A172 (cell line): ENCODE results near the gene TUBD1. TPM values are rescaled to one million over a fixed set of nuclear protein-coding genes. Genes with fewer than 3 reads are reported as not detected.
"Not testable (repeated sequence)": the region's sequence is repeated elsewhere in the genome, so short reads cannot be mapped to it uniquely, and the experiment has no call there.

Experiments
- DNase-seq: peaks from one replicate; pipeline ENCODE4 v3.0.0-alpha.2; 2015; ENCODE audit warnings: low spot score
- total RNA-seq: library from RNA; depleted of rRNA; stranded (reverse); fragments of >200 nt; shearing (Covaris generic); gene quantifications from 2 replicates; pipeline ENCODE4 v1.2.3, GENCODE V29; 2014

TUBD1 gene
- total RNA-seq, 1 experiment from 2014 or later = 19.2 TPM

DNA sequence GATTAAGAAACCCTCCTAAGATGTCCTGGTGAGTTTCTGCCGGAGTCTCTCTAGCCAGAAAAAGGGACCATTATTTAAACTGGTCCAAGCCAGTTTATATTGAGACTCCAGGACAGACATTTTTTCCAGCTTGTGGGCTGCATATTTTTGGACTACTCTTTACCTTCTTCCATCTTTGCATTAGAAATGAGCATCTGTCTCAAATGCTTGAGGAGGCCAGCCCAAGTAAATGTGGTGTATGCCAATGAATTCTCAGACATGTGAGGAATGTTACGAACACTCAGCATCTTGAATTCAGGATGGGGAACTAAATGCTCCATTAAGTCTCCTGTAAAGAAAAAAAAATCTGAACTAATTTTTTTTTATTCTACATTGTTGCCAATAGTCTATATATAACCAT is 18.4 kb downstream of the TUBD1 start:
- DNase-seq = no peak

DNA sequence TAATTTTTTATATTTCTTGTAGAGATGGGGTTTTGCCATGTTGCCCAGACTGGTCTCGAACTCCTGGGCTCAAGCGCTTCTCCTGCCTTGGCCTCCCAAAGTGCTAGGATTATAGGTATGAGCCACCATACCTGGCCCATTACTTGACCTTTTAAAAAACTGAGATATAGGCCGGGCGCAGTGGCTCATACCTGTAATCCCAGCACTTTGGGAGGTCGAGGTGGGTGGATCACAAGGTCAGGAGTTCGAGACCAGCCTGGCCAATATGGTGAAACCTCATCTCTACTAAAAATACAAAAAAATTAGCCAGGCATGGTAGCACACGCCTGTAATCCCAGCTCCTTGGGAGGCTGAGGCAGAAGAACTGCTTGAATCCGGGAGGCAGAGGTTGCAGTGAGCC is 19.3 kb downstream of the TUBD1 start:
- not testable (repeated sequence) for DNase-seq

DNA sequence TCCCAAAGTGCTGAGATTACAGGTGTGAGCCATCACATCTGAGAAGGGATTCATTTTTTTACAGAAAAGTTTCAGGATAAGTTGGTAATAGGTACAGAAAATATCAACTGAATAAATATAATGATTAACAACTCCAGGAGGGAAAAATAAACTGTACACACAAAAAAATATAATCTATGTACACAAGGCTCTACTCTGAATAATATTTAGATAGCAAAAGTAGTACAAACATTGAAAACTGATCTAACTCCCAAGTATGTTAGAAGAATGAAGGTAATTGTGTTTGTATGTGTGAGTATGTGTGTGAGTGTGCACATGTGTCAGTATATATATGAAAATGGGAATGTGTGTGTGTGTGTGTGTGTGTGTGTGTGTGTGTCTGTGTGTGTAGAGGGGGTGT is 20.4 kb downstream of the TUBD1 start:
- no peak for DNase-seq

DNA sequence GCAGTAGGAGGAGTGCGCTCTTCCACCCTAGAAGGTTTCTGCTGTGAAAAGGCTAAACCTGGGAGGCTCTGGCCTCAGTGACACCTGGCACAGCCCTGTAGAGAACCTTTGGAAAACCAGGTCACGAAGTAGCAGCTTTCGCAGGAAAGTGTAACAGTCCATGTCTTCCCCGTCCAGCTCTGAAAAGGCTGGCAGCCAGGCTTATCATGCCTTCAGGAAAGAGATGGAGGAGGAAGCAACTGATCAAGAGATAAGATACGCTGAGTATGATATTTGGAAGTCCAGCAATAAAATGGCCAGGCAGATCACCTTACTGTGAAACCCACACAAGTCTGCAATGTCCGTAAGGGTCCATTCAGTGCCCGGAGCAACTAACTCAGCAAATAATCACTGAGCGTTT is 22.3 kb downstream of the TUBD1 start:
- no peak for DNase-seq

DNA sequence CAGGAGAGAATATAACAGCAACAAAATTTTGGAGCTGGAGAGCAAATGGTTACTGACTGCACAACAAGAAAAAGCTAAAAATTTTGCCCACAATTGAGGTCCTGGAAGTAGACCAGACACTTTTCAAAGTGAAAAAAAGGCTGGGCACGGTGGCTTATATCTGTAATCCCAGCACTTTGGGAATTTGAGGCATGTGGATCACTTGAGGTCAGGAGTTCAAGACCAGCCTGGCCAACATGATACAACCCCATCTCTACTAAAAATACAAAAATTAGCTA is 22.9 kb downstream of the TUBD1 start:
- no peak for DNase-seq

DNA sequence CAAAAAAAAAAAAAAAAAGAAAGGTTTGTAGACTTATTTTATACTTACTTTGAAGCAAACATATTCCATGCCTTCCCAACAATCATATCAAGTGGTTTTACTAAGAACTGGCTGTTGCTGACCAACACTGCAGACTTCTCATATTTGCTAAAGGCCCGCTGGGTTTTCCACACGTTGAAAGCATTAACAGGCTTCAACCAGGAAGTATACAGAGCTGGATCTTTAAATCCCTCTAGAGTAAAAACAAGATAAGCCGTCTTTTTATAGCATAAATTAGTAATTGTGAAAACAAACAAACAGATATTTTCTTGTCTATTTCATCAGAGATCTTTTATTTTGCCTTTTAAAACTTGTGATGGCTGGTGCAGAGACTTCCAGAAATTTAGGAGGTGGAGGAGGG is 29.1 kb downstream of the TUBD1 start:
- no peak for DNase-seq

DNA sequence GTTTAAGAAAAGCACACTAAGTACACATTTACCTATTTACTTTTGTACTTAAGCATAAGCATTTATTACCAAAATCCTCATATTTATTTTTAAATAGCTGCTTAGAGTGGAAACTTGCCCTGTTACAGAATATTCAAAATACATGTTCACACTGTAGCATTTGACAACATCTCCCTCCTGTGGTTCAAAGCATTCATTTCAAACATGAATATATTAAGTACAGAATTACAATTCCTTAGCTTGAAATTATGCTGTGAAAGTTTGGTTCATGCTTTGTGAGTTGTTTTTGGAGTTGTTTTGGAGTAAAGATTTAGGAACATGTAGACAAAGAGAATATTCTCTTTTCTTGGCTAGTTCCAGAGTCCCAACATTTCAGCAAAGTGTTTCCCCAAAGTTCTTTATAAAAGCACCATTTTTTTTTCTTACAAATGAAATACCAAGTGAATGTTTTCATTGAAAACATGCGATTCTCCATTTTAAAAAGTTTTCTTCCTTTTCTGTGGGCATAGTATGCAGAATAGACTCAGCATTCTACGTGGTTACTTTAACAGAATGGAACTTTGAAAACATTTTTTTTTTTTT is 33.2 kb downstream of the TUBD1 start:
- peak; percentile 65 for DNase-seq

DNA sequence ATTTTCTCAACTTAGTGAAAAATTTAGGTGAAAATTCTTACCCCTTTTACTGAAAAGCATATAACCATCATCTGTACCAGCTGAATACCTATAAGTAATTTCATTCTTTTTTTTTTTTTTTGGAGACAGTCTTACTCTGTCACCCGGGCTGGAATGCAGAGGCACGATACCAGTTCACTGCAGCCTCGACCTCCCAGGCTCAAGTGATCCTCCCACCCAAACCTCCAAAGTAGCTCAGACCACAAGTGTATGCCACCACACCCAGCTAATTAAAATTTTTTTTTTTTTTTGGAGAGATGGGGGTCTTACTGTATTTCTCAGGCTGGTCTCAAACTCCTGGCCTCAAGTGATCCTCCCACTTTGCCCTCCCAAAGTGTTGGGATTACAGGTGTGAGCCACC is 33.8 kb downstream of the TUBD1 start:
- no peak for DNase-seq

DNA sequence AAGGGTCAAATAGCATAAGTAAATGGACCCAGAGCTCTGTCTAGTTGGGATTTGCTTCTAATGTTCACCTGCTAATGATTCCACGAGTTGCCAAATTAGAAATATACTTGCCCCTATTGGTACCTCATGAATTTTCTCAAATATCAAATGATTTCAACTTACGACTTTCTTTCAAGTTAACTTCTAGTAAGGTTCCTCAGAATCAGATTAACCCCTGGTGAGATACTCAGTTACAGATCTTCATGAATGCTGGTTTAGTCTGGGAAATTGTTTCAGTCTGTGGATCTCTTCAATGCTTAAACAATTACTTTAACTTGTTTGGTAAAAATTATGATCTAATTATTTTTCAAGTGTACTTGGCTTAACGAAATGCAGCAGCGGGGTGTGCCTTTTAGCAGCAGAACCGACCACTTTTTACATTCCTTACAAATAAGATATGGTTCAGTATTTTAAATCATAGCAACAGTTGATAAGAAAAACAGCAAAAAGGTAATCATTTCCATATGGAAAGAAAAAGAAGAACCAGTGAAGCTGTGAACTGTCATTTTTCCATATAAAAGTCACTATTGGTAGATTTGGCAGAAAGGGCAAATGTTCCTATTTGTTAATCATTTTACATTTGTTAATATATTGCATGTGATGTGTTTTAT is 34.5 kb downstream of the TUBD1 start:
- DNase-seq = no peak

DNA sequence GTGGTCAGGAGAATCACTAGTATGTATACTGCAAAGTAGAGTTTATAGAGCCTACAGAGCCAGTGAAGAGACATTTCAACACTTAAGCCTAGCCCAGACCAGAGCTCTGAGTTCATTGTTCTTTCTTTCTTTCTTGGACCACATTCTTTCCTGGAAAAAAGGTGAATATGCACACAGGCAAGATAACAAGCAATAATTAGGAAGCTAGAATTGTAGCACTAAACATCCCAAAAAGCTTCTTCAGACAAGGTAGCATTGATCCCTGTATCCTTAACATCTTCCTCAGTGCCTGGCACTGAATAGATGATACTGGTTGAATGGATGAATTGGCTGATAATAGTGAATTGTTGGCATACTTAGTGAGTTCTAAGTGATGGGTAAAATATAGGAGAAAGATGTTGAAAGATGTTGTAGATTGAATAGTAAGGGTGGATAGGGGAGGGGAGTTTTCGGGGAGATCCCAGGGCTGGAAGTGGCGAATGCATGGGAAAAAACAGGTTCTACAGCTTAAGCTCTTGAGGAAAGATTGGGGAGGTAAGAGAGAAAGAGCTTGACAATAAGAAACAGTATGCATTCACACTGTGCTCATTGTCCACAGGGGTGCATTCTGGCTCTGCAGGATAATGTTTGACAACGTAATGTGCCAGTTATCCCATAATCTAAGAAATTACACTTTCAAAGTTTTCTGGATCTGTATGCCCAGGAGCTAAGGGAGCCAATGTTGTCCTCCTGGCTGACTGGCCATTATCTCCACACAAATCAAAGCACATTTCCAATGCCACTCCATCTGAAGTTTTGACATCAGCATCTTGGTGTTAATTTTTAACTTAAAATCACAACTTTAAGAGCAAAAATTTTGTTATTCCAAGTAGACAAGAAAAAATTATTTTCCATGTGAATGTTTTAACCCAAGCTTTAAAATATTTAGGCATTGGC is 35.6 kb downstream of the TUBD1 start:
- DNase-seq = no peak

DNA sequence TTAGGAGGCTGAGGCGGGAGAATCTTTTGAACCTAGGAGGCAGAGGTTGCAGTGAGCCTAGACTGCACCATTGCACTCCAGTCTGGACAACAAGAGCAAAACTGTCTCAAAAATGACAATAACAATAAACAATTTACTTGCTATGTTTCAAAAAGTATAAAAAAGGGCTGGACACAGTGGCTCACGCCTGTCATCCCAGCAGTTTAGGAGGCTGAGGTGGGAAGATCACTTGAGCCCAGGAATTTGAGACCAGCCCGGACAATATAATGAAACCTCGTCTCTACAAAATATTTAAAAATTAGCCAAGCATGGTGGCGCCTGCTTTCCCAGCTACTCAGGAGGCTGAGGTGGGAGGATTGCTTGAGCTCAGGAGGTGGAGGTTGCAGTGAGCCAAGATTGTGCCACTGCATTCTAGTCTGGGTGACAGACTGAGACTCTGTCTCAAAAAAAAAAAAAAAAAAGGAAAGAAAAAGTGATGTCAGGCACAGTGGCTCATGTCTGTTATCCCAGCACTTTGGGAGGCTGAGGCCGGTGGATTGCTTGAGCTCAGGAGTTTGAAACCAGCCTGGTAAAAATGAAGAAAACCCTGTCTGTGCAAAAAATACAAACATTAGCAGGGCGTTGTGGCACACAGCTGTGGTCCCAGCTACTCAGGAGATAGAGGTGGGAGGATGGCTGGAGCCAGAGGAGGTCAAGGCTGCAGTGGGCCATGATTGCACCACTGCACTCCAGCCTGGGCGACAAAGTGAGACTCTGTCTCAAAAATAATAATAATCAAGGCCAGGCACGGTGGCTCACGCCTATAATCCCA is 38.6 kb downstream of the TUBD1 start:
- not testable (repeated sequence) for DNase-seq

DNA sequence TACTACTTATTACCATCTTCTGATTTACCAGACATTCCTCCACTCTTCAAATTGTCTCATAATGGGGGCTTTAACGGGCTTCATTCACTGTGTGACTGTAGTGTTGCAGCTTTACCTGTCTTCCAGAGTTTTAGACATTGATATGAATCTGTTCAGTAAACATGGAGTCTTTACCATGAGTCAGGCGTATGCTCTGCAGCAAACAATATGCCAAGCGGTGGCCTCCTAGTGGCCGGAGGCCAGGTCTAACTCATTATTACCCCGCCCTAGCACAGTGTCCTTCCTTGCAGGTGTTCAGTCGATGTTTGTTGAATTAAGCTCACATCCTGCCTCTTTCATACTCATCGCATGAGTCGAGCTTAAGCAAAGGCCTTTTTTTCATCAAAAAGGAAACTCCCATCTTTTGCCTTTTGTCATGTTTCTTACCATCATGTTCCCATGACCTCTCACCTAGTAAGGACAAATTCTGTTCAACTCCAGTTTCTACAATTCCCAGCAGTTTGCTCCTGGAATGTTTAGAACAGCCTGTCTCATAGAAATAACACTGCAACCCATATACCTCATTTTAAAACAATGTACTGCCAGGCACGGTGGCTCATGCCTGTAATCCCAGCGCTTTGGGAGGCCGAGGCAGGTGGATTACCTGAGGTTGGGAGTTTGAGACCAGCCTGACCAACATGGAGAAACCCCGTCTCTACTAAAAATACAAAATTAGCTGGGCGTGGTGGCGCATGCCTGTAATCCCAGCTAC is 39.4 kb downstream of the TUBD1 start:
- peak; percentile 99 for DNase-seq

DNA sequence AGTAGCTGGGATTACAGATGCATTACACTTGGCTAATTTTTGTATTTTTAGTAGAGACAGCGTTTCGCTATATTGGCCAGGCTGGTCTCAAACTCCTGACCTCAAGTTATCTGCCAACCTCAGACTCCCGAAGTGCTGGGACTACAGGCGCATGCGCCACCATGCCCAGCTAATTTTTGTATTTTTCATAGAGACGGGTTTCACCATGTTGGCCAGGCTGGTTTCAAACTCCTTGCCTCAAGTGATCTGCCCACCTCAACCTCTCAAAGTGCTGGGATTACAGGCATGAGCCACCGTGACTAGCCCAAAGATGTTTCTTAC is 39.9 kb downstream of the TUBD1 start:
- DNase-seq = not testable (repeated sequence)

DNA sequence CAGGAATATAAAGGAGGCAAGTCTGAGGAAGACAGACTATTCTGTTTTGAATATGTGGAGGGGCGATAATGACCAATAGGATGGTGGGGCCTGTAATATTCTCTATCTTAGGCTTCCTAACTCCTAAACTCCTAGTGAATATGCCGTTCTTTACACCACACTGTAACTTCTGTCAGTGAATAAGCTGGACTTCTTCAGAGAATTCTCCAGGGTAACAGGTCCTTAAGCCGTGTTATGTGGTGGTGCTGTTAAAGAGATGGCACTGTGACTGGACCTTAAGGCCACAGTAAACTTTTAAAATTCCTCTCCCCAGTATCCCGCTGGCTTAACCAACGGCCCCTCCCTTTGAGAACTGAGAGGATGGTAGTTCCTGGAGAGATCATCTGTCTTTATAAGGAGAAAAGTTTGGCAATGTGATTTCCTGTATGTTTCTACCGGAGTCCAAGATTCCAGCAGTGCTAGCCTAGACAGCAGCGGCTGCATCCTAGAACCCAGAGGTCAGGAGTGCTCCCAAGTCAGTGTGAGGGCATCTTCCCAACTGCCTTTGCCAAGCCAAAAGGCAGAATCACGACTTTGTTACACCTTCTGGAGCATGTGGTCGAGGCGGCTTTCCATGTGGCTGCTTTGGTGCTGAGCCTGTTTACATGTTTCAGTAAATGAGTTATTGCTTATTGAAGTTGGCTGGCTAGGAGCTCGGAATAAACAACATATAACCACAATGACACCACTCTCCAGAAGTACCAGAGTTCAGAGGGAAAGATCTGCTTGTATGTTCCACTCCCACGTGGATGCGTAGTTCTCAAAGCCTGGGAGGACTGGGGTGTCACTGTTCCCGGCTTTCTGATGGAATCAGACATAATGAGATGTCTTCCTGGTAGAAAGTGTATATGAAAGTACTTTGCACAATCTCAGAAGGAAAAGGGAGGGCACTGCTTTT is 41.0 kb downstream of the TUBD1 start:
- peak; percentile 94 for DNase-seq

DNA sequence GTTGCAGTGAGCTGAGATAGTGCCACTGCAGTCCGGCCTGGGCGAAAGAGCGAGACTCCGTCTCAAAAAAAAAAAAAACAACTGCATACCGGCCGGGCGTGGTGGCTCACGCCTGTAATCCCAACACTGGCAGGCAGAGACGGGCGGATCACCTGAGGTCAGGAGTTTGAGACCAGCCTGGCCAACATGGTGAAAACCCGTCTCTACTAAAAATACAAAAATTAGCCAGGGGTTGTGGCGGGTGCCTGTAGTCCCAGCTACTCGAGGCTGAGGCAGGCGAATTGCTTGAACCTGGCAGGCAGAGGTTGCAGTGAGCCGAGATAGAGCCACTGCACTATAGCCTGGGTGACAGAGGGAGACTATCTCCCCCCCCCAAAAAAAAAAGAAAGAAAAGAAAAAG is 42.4 kb downstream of the TUBD1 start:
- not testable (repeated sequence) for DNase-seq

DNA sequence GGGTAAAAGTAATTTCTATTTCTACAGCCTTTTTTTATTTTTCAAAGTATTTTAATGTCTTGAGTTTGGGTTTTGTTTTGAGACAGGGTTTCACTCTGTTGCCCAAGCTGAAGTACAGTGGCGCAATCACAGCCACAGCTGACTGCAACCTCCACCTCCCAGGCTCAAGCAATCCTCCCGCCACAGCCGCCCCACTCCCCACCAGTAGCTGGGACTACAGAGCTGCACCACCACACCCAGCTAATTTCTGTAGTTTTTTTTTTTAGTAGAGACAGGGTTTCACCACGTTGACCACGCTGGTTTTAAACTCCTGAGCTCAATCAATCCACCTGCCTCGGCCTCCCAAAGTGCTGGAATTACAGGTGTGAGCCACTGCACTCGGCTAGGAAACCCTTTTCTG is 44.0 kb downstream of the TUBD1 start:
- no peak for DNase-seq

DNA sequence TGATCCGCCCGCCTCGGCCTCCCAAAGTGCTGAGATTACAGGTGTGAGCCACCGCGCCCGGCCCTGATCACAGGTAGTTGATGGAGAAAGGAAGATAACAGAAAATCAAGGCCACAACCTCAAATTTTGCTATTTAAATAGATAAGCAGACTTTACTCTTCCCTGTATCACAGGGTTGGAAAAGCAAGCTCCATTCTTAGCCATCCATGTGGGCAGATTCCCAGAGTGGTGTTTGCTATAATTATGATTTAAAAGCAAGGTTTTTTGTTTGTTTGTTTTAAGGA is 44.4 kb downstream of the TUBD1 start:
- DNase-seq = no peak

DNA sequence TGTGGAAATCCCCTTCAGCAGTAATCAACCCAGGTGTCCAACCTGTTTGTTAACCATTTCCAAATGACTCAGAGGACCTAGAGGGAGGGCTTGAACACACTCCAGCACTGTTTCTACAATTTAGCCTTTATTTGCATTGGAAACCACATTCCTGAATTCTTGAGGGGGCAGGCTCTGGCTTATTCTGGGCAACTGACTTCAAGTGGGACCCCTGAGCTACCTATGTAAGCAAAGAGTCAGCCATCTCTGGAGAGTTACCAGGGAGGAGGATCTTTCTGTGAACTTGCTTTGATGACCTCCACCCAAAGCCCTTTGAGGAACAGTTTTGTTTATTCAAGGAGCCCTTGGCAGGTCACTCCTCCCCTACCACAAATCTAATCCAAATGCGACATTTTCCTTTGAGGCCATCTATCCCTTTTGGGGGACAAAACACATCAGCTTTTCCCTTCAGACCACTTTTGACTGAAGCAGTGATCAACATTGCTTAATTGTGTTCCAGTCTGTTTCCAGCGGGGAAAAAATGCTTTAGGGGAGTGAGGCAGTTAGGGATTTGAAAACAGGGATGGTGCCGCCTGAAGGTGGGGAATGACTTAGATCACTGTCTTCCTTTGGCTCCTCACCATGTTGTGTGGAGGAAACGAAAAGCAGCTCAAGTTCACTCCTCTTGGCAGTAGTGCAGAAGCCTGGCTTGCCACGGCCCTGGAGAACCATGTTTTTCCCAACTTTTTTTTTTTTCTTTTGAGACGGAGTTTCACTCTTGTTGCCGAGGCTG is 46.2 kb downstream of the TUBD1 start:
- peak; percentile 94 for DNase-seq

DNA sequence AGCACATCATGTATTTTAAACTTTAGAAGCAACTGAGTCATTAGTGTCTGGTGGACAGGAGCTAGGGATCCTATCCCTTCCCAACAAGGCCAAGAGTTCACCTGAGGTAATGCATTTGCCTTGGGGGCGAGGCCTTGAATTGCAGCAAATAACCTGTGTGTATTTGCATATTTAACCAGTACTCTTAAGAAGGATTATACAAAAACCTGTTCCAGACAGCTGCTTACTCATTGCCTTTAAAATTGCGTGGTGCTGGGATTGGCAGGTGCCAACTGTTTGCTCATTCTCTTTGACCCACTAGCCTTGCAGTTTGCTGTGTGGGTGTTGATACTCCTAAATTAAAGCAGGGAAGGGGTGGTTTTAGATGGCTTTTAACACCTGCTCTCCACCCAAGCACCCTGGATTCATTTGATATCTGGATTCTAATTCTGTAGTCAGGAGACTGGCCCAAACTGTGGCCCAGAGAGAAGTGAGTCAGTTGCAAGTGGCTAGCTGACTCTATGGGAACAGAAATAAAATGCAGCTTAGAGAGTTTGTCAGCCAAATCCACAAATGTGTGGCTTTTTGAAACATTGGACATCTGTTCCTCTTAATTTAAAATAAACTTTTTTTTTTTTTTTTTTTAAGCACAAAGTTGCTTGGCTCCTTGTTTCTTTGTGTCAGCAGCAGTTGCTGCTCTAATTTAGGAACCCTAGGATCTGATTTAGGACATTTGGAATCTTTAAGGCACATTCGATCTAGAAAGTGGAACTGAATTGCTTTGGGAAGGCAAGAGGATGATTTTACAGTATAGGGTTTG is 46.9 kb downstream of the TUBD1 start:
- peak; percentile 87 for DNase-seq
